GM11168 (cell line): ENCODE measurements around the gene PRKAG2.

Source experiments
- in situ Hi-C: fragments of 300-500 bp; cut with MboI; formaldehyde crosslinking; loops from one replicate; pipeline ENCODE4 v1.12.0; 2022; ENCODE audit warnings: low sequenced_read_pairs; ENCODE audit not compliant: unreplicated experiment

Gene PRKAG2

DNA sequence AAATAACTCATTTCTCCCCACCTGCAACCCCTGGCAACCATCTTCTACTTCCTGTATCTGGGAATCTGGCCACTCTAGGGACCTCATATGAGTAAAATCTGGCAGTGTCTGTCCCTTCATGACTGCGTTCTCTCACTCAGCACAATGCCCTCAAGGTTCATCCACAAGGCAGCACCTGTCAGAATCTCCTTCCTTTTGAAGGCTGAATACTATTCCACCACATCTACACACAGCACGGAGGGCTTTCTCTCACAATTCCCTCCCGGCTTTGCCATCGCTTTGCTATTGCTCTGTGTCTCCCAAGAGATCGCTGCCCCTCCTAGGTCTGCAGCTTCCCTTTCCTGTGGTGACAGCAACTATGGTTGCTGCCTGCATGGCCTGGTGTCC, 182.5 kb downstream of the PRKAG2 start:
- in situ Hi-C loops = no loop called here

DNA sequence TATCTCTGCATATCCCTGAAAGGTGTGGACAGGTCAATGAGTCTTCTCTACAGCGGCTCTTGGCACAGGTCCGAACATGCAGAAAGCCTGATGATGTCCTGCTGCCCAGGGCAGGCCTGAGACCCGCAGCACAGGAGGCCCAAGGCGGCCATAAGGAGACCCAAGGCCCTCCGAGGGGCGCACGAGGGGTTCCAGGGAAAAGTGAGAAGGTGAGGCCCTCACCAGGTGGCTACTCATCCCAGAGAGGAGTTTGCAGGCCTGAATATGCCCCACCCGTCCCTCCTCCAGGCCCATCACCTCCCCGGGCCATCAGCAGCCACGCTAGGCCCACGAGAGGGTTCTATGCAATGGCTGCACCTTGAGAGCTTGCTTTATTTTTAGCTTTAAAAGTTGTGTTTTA, 183.8 kb downstream of the PRKAG2 start:
- in situ Hi-C loops = no loop called here

GRCh38 chr7:151692721-151693120, 184.2 kb downstream of the PRKAG2 start:
- in situ Hi-C loops = no loop called here

- in situ Hi-C loops = no loop called here
These were observed 185.5 kb downstream of the PRKAG2 start for GRCh38 chr7:151691449-151691848.

- in situ Hi-C loops = no loop called here
These were observed 186.3 kb downstream of the PRKAG2 start for GRCh38 chr7:151690606-151691005.

DNA sequence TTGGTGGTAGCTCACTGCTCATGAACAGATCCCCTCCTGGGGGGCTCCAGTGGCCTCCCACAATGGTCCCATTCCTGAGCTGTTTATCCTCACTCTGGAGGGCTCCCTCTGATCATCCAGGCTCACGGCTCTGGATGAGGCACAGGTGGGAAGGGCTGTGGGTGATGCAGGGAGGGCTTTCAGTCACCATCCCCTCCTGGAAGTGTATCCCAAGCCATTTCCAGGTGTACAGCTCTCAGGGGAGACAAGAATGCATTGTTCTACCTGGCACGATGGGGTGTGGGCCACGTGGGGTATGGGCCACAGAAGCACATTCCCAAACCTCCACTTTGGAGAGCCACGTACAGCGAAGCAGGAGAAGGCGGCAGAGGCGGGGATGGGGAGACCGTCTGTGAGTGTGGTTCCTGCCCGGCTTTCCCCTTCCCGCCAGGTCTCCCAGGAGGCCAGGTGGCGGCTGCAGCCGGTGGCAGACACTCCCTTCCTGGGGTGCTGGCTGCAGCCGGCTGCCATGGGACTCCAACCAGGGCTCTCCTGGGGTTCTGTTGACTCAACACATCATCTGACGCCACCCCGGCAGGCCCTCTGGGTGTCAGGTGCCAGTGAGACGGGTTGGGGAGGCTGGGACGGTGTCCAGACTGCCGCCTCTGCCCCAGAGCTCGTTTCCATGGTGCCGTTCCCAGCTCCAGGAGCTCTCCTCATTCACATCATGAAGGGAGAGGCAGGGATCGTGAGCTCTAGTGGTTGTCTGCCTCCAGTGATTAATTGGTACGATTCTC, 187.5 kb downstream of the PRKAG2 start:
- in situ Hi-C loops = no loop called here

GRCh38 chr7:151688236-151688780, 188.6 kb downstream of the PRKAG2 start:
- in situ Hi-C loops = no loop called here

DNA sequence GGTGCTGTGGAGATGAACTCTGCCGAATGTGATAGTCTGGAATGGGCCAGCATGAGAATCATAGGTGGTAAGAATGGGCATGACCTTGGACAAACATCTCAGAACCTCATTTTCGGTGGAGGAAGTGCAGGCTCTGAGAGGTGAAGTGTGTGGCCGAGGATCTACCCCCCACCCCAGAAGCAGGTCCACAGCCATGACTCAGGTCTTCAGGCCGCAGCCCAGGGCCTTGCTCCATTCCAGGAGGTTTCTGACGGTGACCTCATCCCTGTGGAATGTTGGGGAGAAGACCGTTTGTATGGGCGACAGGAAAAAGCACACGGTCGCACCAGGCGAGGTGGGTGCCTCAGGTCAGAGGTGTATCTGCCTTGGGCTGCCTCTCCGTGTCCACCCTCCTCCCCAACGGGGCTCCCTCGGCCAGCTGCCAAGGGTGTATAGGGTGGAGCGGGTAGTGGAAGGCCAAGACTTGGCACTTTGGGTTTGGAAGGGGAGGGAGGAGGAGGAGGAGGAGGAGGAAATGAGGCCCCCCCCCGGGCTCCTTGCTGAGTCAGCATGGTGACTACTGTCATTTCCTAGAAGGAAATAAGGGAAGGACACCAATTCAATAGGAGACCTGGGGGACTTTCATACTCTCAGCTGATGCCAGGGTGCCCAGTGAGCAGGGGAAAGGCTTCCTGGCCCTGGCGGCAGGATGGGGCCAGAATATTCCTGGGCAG, 189.2 kb downstream of the PRKAG2 start:
- in situ Hi-C loops = no loop called here

- in situ Hi-C loops = no loop called here
These were observed 190.1 kb downstream of the PRKAG2 start for GRCh38 chr7:151686826-151687225.

- in situ Hi-C loops = no loop called here
These were observed 190.7 kb downstream of the PRKAG2 start for GRCh38 chr7:151686016-151686766.

- in situ Hi-C loops = no loop called here
These were observed 192.3 kb downstream of the PRKAG2 start for GRCh38 chr7:151684408-151685175.

DNA sequence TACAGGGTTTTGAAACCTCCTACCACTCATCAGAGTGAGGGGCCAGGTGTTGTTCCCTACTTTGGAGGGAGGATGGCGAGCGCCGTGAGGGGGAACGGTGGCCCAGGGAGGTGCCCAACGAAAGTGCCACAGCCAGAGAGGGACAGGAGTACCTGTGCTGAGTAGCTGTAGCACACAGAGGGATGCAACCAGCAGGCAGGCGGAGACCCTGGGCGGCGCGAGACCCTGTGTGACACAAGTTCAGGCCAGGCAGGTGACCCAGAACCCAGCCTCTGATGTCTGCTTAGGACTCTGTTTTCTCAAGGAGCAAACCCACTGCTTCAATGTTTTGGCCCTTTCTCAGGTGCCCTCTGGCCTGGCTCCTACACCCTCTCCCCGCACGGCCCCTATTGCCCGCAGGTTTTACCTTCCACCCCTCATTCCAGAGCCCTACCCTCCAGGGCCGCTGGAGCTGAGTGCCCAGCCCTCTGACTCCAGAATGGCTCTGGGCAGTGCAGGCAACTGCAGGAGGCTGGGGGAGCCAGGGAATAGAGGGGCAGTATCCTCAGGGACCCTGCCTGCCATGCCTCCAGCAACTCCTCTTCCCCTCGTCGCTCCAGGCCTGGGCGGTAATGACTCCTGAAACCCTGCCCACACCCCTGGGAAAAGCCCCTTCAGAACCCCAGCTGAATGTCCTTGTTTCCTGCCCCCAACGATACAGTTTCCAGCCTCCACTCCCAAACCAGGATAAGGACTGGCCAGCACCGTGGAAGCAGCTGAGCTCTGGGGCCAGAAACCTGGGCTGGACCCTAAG, 193.1 kb downstream of the PRKAG2 start:
- in situ Hi-C loops = no loop called here

GRCh38 chr7:151682831-151683614, 193.9 kb downstream of the PRKAG2 start:
- in situ Hi-C loops = no loop called here

DNA sequence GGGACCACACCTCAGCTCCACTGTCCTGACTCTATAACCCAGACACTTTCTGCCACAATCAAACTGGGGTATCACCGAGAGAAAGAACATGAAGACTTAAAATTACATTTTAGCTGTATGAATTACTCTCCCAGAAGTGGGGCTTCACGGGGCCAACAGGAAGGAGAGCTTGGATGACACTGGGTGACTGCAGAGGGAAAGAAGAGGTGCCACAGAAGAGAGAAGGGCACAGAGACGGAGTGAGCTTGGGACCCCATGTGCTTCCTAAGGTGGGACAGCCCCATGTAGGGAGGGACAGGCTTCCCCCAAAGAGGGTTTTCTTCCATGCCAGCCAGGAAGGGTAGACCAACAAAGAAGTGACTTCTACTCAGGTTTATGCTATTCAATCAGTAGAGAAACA, 195.2 kb downstream of the PRKAG2 start:
- in situ Hi-C loops = no loop called here

GRCh38 chr7:151680810-151681209, 196.1 kb downstream of the PRKAG2 start:
- in situ Hi-C loops = no loop called here

- in situ Hi-C loops = no loop called here
These were observed 196.9 kb downstream of the PRKAG2 start for GRCh38 chr7:151679881-151680612.

DNA sequence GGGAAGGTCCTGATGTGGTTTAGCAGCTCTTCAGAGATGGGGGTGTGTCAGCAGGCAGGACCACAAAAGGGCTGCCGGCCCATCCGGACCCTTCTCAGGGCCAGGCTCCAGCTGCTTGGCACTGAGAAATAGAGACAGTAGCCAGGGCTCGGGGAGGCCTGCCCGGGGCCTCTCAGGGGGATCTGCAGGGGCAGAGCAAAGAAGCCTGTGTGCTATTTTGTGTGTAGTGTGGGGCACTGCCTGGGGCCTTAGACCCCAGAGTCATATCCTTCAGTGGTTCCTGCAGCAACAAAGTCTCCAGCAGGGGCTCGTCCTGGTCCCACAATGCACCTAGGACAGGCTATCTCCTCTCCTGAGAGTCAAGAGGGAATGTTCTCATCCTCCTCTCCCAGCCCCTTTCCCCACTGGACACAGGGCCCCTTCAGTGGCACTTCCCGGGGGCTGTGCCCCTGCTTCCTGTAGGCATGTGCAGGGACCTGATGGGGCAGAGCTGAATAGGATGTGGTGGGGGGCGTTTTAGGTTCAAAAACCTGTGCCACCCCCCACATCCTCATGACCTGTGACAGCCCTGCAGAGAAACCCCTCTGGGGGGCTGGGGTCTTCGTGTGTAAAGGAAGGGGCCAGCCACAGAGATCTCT, 197.7 kb downstream of the PRKAG2 start:
- in situ Hi-C loops = no loop called here
